ENCODE results near the gene FZR1. TPM values are rescaled to one million over a fixed set of nuclear protein-coding genes. Genes with fewer than 3 reads are reported as not detected.

The FZR1 gene
- total and polyA plus RNA-seq, 2 of the 8 experiments (the other 6 are each of a cell fraction or from before 2014, with no cell fraction given), result 21.6 to 35.5 TPM

- TF ChIP-seq CHD2 (IDR thresholded peaks at IDR 0.05; ENCODE audit: low read length), result no peak
- no peak for TF ChIP-seq BCL11A (IDR thresholded peaks at IDR 0.05; ENCODE audit: low read depth in 2 of 2, low read length in 2 of 2)
- no peak for TF ChIP-seq HDAC6 (IDR thresholded peaks at IDR 0.05; ENCODE audit: low read depth, low read length)
- no peak for TF ChIP-seq PHF8 (conservative IDR thresholded peaks at IDR 0.05; ENCODE audit: low read depth, low read length)
- no peak for TF ChIP-seq GTF2F1 (IDR thresholded peaks at IDR 0.05; ENCODE audit: borderline replicate concordance, low read depth, low read length)
- TF ChIP-seq TAF7 (optimal IDR thresholded peaks at IDR 0.05; ENCODE audit: borderline replicate concordance, low read depth, low read length), result no peak
Measured at GRCh38 chr19:3523361-3524077, 17.4 kb downstream of the FZR1 start (continued).
